ENCODE results near the gene GJB1.

DNA sequence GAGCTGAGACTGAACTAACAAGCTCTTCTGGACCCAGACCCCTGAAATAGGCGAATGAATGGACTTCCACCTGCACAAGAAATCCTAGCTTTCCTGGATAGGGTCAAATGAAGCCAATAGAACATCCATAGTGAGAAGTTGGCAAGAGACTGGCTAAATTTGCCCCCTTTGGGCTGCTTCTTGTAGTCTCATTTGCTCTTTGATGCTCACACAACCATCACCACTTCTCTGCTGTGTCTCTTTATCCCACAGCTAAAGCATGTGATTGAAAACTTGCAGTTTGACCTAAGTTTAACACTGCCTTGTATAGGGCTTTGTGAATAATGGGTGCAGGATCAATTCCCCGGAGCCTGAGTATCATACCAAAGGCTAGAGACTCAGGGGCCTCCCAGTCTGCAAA lies 40.2 kb upstream of the GJB1 start:
- TF ChIP-seq, protein P1, sequence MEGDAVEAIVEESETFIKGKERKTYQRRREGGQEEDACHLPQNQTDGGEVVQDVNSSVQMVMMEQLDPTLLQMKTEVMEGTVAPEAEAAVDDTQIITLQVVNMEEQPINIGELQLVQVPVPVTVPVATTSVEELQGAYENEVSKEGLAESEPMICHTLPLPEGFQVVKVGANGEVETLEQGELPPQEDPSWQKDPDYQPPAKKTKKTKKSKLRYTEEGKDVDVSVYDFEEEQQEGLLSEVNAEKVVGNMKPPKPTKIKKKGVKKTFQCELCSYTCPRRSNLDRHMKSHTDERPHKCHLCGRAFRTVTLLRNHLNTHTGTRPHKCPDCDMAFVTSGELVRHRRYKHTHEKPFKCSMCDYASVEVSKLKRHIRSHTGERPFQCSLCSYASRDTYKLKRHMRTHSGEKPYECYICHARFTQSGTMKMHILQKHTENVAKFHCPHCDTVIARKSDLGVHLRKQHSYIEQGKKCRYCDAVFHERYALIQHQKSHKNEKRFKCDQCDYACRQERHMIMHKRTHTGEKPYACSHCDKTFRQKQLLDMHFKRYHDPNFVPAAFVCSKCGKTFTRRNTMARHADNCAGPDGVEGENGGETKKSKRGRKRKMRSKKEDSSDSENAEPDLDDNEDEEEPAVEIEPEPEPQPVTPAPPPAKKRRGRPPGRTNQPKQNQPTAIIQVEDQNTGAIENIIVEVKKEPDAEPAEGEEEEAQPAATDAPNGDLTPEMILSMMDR (conservative IDR thresholded peaks at IDR 0.05) = no peak
- no peak for TF ChIP-seq ZFX (IDR thresholded peaks at IDR 0.05)

All from C4-2B (cell line).